GM12874 (cell line): ENCODE measurements around the gene SCAI.

Experiments used
- TF ChIP-seq, protein P1 (sequence below): IDR thresholded peaks from 2 replicates; pipeline ENCODE4 v1.5.1; 2011; ENCODE audit warnings: low read depth, mild to moderate bottlenecking, control low read depth, low read length, moderate library complexity; ENCODE audit not compliant: insufficient read depth

The SCAI gene

DNA sequence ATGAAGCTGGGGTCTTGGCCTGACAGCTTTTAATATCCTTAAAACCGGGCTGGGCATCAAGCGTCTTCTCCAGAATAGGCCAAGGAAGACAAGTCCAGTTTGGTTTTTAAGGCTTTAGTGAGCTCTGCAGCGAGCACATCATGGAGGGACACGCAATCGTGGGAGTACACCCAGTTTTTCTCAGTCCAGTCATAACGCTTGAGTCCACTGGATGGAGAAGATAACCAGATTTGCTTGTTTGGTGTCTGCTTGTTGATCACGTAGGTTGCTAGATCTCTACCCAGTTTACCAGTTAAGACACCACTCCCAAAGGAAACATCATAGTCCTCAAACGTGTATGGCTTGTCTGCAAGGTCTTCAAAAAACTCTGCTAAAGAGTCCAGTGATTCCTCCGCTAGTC is 175.1 kb downstream of the SCAI start:
- TF ChIP-seq, protein P1, sequence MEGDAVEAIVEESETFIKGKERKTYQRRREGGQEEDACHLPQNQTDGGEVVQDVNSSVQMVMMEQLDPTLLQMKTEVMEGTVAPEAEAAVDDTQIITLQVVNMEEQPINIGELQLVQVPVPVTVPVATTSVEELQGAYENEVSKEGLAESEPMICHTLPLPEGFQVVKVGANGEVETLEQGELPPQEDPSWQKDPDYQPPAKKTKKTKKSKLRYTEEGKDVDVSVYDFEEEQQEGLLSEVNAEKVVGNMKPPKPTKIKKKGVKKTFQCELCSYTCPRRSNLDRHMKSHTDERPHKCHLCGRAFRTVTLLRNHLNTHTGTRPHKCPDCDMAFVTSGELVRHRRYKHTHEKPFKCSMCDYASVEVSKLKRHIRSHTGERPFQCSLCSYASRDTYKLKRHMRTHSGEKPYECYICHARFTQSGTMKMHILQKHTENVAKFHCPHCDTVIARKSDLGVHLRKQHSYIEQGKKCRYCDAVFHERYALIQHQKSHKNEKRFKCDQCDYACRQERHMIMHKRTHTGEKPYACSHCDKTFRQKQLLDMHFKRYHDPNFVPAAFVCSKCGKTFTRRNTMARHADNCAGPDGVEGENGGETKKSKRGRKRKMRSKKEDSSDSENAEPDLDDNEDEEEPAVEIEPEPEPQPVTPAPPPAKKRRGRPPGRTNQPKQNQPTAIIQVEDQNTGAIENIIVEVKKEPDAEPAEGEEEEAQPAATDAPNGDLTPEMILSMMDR = no peak

DNA sequence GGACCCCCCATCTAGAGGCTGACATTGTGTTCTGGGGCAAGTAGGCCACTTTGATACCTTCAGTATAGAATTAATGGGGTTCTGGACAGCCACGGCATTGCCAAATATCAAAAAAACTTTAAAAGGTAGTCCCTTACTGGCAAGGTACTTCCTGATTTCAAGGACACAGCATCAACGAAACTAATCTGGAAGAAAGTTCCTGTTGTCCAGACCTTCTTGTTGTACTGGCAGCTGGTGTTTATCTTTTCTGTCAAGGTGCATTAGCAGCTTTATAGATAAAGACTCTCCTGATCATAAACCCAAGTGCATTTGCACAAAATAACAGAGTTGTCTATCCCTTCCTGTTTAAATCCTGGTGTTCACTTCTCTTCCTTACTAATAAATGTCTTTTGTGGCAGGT is 178.7 kb downstream of the SCAI start:
- TF ChIP-seq, protein P1 = no peak

DNA sequence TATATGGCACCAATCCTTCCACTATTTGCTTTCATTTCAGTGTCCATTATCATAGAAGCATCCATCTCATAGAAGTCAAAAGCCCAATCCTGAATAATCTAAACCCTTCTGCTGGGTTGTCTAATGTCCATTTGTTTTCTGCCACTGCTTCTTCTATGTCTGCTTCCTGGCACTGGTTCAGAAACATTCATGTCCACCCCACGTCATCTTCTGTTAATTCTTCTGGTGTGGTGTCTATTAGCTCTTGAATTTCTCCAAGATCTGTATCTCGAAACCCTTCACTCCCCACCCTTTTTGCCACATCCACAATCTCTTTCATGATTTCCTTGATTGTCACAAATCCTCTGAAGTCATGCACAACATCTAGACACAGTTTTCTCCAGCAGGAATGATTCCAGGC is 179.3 kb downstream of the SCAI start:
- TF ChIP-seq, protein P1 = no peak

DNA sequence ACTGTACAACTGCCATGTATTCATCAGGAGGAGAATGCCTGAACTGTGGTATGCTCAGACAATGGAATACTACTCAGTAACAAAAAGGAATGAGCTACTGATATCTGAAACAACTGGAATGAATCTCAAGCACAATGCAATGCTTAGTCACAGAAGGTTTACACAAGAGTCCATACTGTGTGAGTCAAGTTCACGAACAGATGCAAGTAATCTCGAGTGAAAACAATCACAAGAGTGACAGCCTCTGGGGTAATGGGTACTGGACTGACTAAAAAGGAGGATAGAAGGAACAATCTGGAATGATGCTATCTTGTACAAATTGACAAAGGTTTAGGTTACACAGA is 182.9 kb downstream of the SCAI start:
- TF ChIP-seq, protein P1 = no peak

DNA sequence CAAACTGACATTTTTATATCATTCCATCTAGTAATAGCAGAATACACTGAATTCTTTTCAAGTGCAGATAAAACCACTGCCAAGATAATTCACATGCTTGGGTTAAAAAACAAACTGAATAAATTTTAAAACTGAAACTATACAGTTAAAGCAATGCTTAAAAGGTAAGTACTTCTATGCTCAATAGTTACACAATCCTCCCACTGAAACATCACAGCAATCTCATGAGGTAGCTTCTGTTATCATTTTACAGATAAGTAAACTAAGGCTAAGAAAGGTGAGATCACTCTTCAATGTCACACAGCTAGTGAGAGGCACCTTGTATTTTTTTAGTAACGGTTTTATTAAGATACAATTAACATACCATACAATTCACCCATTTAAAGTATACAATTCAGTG is 189.1 kb downstream of the SCAI start:
- TF ChIP-seq, protein P1 = no peak

DNA sequence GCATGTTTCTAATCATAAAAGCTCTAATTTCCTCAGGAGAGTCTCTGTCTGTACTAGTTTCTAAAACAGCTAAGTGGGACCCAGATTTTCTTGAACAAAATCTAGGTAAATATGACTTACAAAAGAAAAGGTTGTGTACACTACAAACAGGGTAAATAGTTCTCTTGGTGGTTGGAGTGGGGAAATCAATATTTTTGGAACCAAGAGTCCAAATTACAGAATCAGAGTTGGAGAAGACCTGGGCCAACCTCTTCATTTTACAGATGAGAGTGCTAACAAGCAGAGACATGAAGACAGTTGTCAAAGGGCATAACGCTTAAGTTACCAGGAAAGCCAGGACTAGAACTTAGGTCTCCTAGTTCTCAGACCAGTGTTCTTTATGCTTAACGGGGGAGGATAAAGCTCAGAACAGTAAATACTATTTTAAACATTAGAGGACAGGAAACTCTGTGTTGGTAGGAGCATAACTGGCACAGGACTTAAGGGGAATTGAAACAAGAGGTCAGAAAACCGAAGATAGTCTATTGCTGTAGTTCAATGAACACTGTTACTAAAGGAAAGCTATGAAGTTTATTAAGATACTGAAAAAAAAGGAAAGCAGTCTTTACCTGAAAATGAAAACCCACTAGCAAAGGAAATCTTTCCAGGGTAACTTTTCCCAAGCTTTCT is 193.1 kb downstream of the SCAI start:
- TF ChIP-seq, protein P1 = no peak

DNA sequence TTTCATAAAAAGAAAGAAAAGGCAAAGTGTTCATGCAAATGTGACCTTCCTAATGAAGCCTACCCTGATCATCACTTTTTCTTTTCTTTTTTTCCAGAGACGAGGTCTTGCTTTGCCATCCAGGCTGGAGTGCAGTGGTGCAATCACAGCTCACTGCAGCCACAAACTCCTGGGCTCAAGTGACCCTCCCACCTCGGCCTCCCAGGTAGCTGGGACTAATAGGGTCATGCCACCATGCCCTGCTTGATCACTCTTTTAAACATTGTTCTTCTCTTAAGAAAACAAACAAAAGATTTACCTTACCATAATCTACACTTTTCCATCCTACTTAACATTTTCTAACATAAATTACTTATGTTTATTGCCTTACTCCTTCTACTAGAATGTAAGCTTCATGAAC is 193.9 kb downstream of the SCAI start:
- TF ChIP-seq, protein P1 = no peak
